Activated gamma-delta T cell treated with anti-CD3 and anti-CD28 coated beads, Interleukin-2, amount 50 U/mL, for 16 hours (primary cell): ENCODE measurements around the gene PCNX4.
A peak's percentile ranks its signal among the peaks of the same experiment; 100 is the strongest.

Source experiments
- DNase-seq: peaks from one replicate; pipeline ENCODE4 v3.0.0-alpha.2; 2020; ENCODE audit warnings: low read depth

Gene PCNX4

DNA sequence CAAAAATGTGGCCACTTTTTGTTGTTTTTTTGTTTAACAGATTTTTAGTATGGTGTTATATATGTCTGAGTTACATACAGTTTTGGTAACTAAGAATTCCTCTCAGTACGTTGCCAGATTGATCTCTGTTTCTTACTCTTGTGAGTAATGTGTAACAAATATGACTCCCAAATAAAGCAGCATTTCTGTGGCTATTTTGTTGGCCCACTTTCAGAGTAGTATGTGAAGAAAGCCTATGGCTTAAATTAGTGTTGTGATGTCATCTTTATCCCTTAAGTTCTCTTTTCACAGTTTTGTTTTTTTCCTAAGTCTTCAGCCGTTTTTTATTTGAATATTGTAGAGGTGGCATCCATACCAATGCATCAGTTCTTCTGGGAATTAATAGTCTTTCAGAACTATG, 10.7 kb downstream of the PCNX4 start:
- DNase-seq: no peak

DNA sequence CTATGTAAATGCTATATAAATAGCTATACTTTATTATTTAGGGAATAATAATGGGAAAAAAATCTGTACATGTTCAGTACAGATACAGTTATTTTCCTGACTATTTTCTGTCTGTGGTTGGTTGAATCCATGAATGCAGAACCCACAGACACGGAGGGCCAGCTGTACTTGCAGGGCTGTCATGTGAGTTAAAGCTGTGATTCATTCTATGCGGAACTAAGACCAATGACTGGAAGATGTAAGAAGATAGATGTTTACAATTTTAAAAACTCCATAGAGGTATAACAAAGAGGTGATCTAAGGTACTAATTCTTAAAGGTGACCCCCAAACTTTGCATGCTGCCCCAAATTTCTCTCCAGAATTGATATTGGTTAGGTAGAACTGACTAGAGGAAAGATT, 14.6 kb downstream of the PCNX4 start:
- DNase-seq: no peak

DNA sequence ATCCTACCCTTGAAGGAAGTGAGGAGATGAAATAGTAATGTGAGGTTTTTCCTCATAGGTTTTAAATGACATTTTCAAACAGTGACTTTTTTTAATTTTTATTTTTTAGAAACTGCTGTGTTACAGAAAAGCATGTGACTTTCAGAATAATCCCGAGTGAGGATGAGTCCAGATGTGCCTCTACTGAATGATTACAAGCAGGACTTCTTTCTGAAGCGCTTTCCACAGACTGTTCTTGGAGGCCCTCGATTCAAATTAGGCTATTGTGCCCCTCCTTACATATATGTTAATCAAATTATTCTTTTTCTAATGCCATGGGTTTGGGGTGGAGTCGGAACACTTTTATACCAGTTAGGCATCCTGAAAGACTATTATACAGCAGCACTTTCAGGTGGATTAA, 15.8 kb downstream of the PCNX4 start:
- DNase-seq: no peak

- DNase-seq: no peak
These were observed 20.0 kb downstream of the PCNX4 start for GRCh38 chr14:60111732-60112131.

DNA sequence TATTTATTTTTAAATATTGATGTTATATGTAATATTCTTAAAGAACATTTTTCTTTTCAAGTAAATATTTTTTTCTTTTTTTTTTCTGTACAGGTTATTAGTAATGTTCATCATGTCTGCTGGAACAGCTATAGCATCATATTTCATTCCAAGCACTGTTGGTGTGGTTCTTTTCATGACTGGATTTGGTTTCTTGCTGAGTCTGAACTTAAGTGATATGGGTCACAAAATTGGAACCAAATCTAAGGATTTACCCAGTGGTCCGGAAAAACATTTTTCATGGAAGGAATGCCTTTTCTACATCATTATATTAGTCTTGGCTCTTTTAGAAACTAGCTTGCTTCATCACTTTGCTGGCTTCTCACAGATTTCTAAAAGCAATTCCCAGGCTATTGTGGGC, 23.2 kb downstream of the PCNX4 start:
- no peak for DNase-seq

DNA sequence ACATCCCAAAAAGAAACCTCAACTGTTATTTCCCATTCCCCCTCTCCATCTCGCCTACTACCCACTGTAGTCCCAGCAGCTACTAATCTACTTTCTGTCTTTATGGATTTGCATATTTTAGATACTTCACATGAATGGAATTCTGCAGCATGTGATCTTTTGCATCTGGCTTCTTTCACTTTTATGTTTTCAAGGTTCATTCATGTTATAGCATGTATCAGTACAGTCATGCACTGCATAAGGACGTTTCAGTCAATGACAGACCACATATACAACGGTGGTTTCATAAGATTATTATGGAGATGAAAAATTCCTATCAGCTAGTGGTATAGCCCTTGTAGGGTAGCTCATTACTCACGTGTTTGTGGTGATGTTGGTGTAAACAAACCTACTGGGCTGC, 24.5 kb downstream of the PCNX4 start:
- DNase-seq: no peak

DNA sequence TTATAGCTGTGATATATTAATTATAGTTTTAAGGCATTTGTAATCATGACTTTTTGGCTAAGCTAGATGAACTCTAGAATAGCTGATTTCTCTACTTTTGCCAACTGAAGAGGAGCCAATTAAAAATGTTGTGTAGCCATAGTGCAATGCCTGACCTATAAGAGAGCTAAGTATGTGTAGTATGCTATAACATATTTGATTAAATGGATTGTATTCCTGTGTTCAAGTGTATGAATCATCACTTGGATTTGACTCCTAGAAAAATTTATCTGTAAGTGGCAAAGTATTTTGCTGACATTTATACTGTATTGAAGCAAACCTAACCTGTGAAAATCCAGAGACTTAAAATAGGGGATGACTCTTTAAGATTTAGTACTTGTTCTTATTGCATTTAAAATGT, 34.2 kb downstream of the PCNX4 start:
- no peak for DNase-seq

DNA sequence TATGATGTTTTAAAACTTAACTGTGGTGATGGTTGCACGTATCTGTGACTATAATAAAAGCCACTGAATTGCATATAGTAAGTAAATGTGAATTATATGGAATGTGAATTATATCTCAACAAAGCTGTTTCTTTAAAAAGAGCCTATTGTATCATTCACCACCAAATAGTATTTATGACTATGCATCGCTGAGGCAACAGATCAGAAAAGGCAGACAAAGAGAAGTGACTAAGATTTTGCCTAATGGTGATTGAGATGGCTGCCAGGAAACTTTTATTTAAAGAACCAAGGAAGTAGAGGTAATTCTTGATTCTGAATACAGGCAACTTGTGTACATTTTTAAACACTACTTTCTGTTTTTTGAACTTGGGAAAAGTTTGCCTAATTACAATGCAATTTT, 41.8 kb downstream of the PCNX4 start:
- no peak for DNase-seq

DNA sequence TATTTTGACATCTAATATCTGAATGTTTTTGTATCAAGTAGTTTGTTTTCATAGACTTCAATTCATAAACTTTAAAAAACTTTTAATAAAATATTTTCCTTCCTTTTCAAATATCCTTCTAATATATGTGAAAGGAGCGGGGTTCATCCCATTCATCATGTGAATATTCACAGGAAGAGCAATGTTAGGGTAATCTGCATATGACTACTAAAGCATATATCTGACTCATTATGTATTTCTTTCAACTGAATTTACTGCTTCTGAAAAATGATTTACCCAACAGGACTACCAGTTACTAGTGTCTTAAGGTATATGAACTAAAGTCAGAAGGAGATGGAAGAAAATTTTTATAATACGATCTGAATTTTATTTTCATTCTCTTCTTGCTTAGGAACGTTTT, 43.0 kb downstream of the PCNX4 start:
- no peak for DNase-seq

DNA sequence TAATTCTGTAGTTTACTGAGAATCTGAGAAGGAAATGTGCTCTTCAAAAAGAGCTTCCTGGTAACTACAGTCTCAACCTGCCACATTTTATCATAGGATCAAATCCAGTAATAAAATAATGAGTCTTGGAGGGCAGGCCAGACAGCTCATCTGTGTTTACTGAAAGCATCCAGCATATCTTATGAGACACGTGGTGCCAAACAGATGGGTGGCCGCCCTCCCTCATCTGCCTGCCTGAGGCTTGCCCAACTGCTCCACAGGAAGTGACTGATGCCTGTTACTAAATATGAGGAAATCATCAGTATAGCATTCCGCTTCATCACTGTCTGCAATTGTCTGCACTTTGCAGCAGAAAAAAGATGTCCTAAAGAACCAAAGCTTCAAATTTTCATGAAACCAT, 60.0 kb downstream of the PCNX4 start:
- peak; percentile 58 for DNase-seq

- no peak for DNase-seq
These were observed 62.3 kb downstream of the PCNX4 start for GRCh38 chr14:60153991-60154390.

GRCh38 chr14:60154671-60155070, 62.9 kb downstream of the PCNX4 start:
- DNase-seq: no peak

- no peak for DNase-seq
These were observed 68.7 kb downstream of the PCNX4 start for GRCh38 chr14:60160422-60160821.

DNA sequence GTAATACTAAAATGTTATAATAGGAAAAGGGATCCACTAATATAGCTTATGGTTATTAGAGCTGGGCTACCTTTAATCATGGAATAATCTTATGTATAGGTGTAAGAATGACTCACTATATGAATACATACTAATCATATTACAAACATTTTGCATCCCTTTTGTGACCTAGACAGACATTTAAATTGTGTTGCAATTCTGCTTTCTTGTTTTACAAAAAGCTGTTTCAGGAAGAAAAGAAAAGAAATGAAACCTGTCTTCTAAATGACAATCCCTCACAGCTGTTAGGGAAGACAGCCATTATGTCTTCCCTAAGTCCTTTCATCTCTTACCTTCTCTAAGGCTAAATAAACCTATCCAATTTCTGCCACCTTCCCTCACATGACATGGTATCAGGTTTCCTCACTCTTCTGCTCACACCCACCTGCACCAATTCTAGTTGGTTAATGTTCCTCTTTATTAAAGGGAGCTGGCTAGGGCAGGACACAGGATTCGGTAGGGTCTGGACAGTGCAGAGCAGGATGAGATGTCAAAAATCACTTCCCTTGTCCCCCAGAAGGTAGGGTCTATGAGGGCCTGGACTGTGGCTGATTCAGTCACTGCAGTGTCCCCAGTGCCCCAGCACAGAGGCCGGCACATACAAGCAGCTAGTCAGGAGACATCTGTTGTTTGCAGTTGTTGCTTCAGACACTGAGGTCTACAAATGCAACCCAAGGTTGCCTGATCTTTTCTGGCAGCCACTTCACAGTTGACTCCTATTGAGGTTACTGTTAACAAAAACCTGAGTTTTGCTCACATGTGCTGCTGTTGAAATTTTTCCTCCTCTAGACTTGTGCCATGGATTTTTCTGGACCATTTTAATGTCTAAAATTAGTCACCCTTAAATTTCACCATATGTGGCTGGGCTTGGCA, 69.7 kb downstream of the PCNX4 start:
- no peak for DNase-seq

DNA sequence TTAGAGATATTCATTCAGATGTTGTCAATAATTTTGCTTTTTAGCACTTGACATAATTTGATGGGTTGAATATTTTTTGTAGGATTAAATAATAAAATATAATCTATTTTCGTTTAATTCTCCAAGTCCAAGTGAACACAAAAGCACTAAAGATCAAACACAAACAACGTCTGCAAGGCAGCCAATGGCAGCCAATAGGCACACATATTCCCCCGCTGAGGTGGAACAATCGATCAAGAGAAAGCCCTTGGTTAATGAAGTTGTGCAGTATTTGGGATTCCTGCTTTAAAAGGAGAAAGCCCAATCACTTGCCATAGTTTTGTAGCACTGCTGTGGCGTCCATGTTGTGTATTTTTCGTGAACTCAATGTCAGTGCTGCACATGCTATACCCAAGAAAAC, 72.0 kb downstream of the PCNX4 start:
- no peak for DNase-seq

DNA sequence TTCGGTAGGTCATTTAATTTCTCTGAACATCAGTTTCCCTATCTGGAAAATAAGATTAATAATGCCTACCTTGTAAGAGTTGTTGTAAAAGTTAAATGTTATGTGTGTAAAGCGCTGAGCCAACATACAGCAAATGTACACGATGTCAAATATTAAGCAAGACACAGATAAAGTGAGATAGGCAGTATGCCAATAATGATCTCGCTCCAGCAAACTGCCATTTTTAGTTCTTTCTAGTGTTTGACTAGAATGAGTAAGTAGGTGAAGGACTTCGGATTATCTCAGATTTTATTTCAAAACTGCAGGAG, 72.6 kb downstream of the PCNX4 start:
- DNase-seq: no peak

DNA sequence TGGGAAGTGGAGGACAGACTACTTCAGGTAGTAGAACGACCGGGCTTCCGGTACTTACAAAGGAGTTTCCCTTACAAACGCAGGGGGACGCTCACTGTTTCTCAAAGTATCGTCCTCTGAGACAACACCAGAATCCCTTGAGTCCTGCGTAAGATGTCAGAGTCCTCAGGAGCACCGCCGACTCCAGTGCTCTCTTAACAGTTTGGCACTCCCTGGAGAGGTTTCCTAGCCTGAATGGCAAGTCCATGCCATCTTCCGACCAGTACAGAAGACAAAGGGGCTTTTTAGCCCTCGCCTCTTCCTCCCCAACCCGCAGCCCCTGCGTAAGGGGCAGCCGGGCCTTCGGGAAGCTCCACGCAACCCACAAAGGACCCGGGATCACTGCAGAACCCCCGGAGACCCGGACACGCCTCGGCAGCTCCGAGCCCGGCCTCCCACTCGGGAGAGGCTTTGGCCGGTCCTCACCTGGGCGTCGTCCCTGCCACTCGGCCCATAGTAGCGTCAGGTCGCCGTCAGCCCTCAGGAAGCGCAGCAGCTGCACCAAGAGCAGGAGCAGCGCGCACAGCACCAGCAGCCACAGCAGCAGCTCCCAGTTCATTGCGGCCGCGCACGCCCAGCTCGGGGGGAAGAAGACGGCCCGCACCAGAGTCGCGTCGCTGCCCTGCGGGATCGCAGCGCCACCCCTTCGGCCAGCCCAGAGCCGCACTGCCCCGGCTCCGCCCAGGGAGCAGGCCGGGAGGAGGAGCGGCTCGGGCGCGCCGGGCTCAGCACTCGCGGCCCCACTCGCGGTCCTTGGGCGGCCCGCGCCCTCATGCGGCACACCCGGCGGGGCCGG, 73.2 kb downstream of the PCNX4 start, which contains the start of gene DHRS7:
TSS of gene DHRS7 (minus strand) at position 687 of the 835 bp plus-strand sequence. CDS start at position 598, 89 bp downstream.
- peak; percentile 29 for DNase-seq

GRCh38 chr14:60165547-60165876, 73.8 kb downstream of the PCNX4 start:
- DNase-seq: no peak

- DNase-seq: no peak
These were observed 74.4 kb downstream of the PCNX4 start for GRCh38 chr14:60166142-60166541.

DNA sequence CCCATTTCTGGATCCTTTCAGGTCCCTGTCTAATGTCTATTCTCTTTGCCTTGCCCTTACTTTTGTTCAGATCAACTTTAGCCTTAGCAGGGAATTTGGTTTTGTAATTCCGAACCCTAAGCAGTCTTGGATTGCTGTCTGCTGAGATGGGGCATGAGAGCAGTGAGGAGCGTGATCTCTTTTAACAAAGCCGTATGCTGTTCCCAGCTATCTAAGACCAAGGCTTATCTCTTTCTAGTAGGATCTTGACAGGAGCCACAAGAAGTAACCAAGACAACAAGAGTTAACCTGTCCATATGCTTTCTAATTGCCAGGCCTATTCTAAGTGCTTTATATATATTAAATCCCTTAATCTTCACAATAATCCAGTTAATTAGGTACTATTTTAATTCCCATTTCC, 78.0 kb downstream of the PCNX4 start:
- no peak for DNase-seq

DNA sequence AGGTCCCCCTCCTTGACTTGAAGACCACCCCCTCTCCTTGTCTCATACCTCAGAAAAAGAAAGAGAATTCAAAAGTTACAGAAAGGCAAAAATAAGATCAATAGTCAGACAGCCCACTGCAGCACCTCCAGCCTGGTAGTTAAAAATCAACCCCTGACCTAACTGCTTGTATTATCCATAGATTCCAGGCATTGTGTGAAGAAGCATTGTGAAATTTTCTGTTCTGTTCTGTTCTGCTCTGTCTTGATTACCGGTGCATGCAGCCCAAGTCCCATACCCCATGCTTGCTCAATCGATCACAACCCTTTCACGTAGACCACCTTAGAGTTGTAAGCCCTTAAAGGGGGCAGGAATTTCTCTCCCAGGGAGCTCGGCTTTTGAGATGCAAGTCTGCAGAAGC, 79.2 kb downstream of the PCNX4 start:
- DNase-seq: no peak

DNA sequence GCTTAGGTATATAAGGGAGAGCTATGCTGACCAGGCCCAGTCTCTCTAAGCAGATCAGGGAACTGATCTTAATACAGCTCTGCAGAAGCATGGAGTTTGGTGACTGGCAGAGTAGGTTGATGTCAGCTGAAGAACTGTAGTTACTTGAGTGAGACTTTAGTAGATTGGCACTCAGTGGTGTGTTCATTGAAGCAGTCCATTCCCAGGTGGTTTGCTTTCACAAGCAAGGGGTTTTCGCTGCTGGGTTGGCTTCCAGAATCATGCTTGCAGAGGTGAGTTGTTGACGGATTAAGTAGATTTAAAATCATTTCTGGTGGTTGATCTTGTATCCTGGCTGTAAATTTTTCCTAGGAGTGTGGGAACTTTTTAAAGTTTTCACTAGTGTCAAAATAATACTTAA, 80.0 kb downstream of the PCNX4 start:
- DNase-seq: no peak
